ENCODE results near the gene ABCF1. TPM values are rescaled to one million over a fixed set of nuclear protein-coding genes. Genes with fewer than 3 reads are reported as not detected.
"Not testable (repeated sequence)": the region's sequence is repeated elsewhere in the genome, so short reads cannot be mapped to it uniquely, and the experiment has no call there.

ABCF1 gene
- 33.7 TPM for polyA plus RNA-seq

- H3K27ac Mint-ChIP-seq = peak within 1 kb of the TSS; percentile 94 to 99 (median 99)
- H3K4me3 Mint-ChIP-seq = peak within 1 kb of the TSS; percentile 95 to 99 (median 96)
- H3K4me1 Mint-ChIP-seq = peaks cover 32 to 49% (median 41%) of the 10 kb centered on the region in 3 donors
- peaks cover 3% of the 10 kb centered on the region for H3K27me3 Mint-ChIP-seq
- no peaks in the 10 kb centered on the region for H3K9me3 Mint-ChIP-seq
- no peaks in the 10 kb centered on the region for H3K36me3 Mint-ChIP-seq
These were observed at the start of gene ABCF1 for GRCh38 chr6:30571075-30571761. Gene ABCF1, plus strand, starts transcription at chr6:30571442. Its CDS starts 46 bp downstream, at chr6:30571488.

- H3K4me3 Mint-ChIP-seq, H3K36me3 Mint-ChIP-seq, H3K27me3 Mint-ChIP-seq, H3K9me3 Mint-ChIP-seq: not testable (repeated sequence)
- H3K4me1 Mint-ChIP-seq = peaks cover 35 to 49% (median 47%) of the 10 kb centered on the region in 3 donors
- peak overlapping the region; percentile 26 to 57 (median 52) for H3K27ac Mint-ChIP-seq
These were observed 49.3 kb upstream of the ABCF1 start for GRCh38 chr6:30521952-30522351.

GRCh38 chr6:30526444-30526843 lies 44.8 kb upstream of the ABCF1 start:
- H3K27ac Mint-ChIP-seq = peak overlapping the region in 1 of 3 donors; percentile 74
- H3K9me3 Mint-ChIP-seq, H3K27me3 Mint-ChIP-seq, H3K36me3 Mint-ChIP-seq: not testable (repeated sequence)
- H3K4me3 Mint-ChIP-seq = peak overlapping the region in 3 of 4 donors; percentile 22 to 68 (median 51)
- peaks cover 59 to 76% (median 66%) of the 10 kb centered on the region in 3 donors for H3K4me1 Mint-ChIP-seq

DNA sequence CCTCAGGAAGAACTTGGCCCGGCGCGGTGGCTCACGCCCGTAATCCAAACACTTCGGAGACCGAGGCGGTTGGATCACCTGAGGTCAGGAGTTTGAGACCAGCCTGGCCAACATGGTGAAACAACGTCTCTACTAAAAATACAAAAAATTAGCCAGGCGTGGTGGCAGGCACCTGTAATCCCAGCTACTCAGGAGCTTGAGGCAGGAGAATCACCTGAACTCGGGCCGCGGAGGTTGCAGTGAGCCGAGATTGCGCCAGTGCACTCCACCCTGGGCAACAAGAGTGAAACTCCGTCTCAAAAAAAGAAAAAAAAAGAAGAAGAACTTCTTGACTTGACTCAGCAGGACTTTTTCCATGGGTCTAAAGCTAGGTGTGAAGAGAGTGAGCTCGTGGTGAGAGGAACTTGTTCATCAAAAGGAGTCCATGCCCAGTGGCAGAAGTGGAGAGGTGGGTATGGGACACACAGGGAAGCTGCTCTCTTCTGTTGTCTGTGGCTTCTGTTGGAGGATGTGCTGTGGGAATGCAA lies 41.8 kb upstream of the ABCF1 start:
- Mint-ChIP-seq H3K4me3 (peak overlapping the region; percentile 3 to 86 (median 79)), H3K4me1 (peaks cover 58 to 67% (median 58%) of the 10 kb centered on the region in 3 donors), H3K27ac (peak overlapping the region; percentile 67 to 94 (median 93))
- H3K27me3 Mint-ChIP-seq, H3K36me3 Mint-ChIP-seq, H3K9me3 Mint-ChIP-seq: not testable (repeated sequence)

DNA sequence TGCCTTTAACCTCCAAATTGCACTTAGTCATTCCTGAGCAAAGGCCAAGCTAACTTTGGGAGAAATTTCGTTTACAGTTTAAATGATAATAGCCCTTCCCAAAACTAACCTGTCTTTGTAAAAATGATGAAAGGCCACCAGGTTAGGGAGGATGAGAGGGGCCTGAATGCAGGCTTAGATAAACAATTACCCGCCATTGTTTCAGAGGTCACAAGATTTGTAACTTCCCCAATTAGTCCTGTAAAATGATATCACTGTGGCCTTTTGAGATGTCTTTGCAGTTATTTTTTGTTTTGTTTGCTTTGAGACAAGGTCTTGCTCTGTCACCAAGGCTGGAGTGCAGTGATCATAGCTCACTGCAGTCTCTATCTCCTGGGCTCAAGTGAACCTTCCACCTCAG lies 41.2 kb upstream of the ABCF1 start:
- H3K4me3 Mint-ChIP-seq = peak overlapping the region; percentile 3 to 86 (median 79)
- peaks cover 52 to 61% (median 52%) of the 10 kb centered on the region in 3 donors for H3K4me1 Mint-ChIP-seq
- no peaks in the 10 kb centered on the region for H3K27me3 Mint-ChIP-seq
- peaks cover 6% of the 10 kb centered on the region for H3K36me3 Mint-ChIP-seq
- no peaks in the 10 kb centered on the region for H3K9me3 Mint-ChIP-seq
- peak overlapping the region; percentile 21 to 94 (median 93) for H3K27ac Mint-ChIP-seq

DNA sequence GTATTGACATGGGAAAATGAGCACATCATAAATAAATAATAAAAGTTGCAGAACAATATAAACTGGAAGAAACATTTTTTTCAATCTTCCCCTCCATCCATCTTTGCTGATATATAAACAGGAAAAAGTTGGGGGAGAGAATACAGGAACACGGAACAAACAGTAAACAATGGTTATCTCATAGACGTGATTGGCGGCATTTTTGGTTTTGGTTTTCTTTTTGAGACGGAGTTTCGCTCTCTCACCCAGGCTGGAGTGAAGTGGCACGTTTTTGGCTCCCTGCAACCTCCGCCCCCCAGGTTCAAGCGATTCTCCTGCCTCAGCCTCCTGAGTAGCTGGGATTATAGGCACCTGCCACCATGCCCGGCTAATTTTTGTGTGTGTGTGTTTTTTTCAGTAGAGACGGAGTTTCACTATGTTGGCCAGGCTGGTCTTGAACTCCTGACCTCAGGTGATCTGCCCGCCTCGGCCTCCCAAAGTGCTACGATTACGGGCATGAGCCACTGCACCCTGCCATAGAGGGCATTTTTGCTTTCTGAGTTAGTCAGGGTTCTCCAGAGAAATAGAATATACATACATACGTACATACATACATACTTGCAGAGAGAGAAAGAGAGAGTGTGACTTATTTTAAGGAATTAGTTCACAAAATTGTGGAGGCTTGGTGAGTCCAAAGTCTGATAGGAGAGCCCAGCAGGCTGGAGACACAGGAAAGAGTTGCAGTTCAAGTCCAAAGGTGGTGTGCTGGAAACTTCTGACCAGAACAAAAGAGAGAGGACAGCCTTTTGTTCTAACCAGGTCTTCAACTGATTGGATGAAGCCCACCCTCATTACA lies 37.6 kb upstream of the ABCF1 start:
- no peaks in the 10 kb centered on the region for H3K9me3 Mint-ChIP-seq
- peaks cover 29 to 33% (median 33%) of the 10 kb centered on the region in 3 donors for H3K4me1 Mint-ChIP-seq
- H3K27me3 Mint-ChIP-seq = no peaks in the 10 kb centered on the region
- H3K4me3 Mint-ChIP-seq = peak overlapping the region; percentile 68 to 95 (median 91)
- H3K36me3 Mint-ChIP-seq = peaks cover 4% of the 10 kb centered on the region
- peak overlapping the region; percentile 53 to 91 (median 70) for H3K27ac Mint-ChIP-seq

DNA sequence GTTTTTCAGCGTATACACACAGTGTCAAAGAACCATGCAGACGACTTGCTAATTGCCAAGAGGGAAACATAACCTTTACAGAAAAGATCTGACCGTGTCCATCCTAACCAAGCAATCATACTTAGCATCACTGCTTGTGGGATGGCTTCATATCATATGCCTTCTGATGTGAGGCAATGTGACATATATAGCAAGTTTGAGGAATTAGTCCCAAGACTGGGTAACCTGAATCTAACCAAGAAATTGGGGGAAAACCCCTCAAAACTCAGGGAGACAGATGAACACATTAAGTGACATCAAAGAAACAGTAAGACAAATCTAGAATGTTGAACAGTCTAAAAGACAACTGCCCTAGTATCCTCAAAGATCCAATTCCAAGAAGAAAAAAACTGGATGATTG lies 33.3 kb upstream of the ABCF1 start:
- H3K36me3 Mint-ChIP-seq = no peaks in the 10 kb centered on the region
- H3K4me1 Mint-ChIP-seq = peaks cover 13 to 19% (median 16%) of the 10 kb centered on the region in 3 donors
- peak overlapping the region in 1 of 3 donors; percentile 24 for H3K27ac Mint-ChIP-seq
- no peaks in the 10 kb centered on the region for H3K27me3 Mint-ChIP-seq
- H3K4me3 Mint-ChIP-seq = peak overlapping the region in 1 of 4 donors; percentile 65
- H3K9me3 Mint-ChIP-seq = no peaks in the 10 kb centered on the region

DNA sequence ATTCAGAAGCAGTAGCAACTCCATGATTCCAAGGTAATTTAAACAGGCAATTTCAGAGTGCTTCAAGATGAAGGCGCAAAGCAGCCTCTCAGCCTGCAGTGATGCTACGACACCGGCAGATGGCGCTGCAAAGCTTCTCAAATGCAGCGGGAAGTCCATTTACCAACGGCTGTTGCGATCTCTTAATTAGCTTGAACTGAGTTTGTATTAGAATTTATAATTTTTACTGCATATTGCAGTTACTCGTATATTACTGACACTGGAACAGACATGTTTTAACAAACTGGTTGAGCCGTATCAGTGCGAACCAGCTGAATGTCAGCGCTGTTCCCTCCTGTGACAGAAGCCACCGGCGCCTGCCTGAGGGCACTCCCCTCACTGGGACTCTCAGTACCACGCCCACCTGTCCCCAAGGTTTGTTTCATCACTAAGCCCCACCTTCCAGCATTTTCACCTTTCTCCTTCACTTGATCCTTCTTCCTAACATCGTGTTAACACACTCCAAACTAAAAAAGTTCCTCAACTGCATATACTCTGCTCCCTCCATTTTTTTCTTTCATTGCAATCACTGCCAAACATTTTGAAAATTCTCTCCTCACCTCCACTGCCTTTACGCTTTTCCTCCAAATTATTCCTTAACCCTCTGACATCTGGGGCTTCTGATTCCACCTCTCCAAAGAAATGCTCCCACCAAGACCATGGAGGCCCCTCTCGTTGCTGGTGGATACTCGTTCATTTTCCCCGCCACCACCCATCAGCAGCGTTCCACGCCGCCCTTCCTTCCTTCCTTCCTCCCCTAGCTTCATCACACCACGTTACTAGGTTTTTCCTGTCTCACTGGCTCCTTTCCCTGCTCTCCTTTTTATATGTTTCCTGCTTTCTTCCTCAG lies 29.5 kb upstream of the ABCF1 start:
- Mint-ChIP-seq H3K4me1 (peaks cover 25 to 27% (median 26%) of the 10 kb centered on the region in 3 donors), H3K4me3 (peak overlapping the region; percentile 88 to 96 (median 92))

GRCh38 chr6:30542404-30542725 lies 28.9 kb upstream of the ABCF1 start:
- H3K4me1 Mint-ChIP-seq = peaks cover 25 to 27% (median 26%) of the 10 kb centered on the region in 3 donors
- peak overlapping the region; percentile 88 to 96 (median 92) for H3K4me3 Mint-ChIP-seq
- no peaks in the 10 kb centered on the region for H3K27me3 Mint-ChIP-seq
- H3K9me3 Mint-ChIP-seq = no peaks in the 10 kb centered on the region
- H3K36me3 Mint-ChIP-seq = no peaks in the 10 kb centered on the region
- peak overlapping the region; percentile 91 to 97 (median 96) for H3K27ac Mint-ChIP-seq

More for the DNA sequence above, 29.5 kb upstream of the ABCF1 start:
- Mint-ChIP-seq H3K36me3 (no peaks in the 10 kb centered on the region), H3K27me3 (no peaks in the 10 kb centered on the region), H3K9me3 (no peaks in the 10 kb centered on the region), H3K27ac (peak overlapping the region; percentile 91 to 97 (median 96))

GRCh38 chr6:30542915-30543314 lies 28.3 kb upstream of the ABCF1 start:
- no peaks in the 10 kb centered on the region for H3K9me3 Mint-ChIP-seq

GRCh38 chr6:30543821-30544220 lies 27.4 kb upstream of the ABCF1 start:
- Mint-ChIP-seq H3K9me3 (no peaks in the 10 kb centered on the region), H3K27me3 (no peaks in the 10 kb centered on the region), H3K4me1 (peaks cover 25 to 27% (median 26%) of the 10 kb centered on the region in 3 donors), H3K27ac (peak overlapping the region; percentile 46 to 95 (median 69)), H3K36me3 (no peaks in the 10 kb centered on the region), H3K4me3 (peak overlapping the region in 1 of 4 donors; percentile 57)

More at GRCh38 chr6:30542915-30543314, 28.3 kb upstream of the ABCF1 start:
- peaks cover 25 to 27% (median 26%) of the 10 kb centered on the region in 3 donors for H3K4me1 Mint-ChIP-seq
- no peaks in the 10 kb centered on the region for H3K27me3 Mint-ChIP-seq
- H3K36me3 Mint-ChIP-seq = no peaks in the 10 kb centered on the region
- peak overlapping the region; percentile 88 to 96 (median 92) for H3K4me3 Mint-ChIP-seq
- H3K27ac Mint-ChIP-seq = peak overlapping the region; percentile 91 to 97 (median 96)

DNA sequence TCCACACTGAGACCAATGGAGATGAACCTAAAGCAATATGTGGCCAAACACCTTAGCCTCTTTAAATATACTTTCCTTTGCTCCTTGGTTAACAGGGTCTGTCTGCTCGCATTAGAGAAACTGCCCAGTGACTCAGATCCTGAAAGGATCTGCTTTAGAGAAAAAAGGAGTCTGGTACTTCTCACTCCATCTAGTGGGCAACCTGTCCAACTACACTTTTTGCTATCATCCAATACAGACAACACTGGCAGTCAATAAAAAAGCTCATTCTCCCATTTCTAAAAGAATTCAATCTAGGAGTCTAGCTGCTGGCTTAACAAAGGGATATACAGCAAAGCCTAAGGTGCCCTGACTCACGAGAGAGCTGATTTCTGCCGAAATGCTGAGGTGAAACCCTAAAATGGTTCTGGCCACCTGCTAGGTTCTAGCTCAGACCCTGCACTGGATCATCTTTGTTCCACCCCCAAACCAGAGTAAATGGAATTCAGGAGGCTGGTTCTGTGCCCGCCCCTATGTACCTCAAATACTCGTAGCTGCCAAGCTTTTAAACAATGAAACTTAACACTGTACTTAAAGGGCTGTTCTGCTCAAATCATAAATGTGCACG lies 26.5 kb upstream of the ABCF1 start:
- no peaks in the 10 kb centered on the region for H3K27me3 Mint-ChIP-seq
- peak overlapping the region in 2 of 4 donors; percentile 45 to 57 for H3K4me3 Mint-ChIP-seq
- peaks cover 25 to 28% (median 27%) of the 10 kb centered on the region in 3 donors for H3K4me1 Mint-ChIP-seq
- peaks cover 2% of the 10 kb centered on the region for H3K36me3 Mint-ChIP-seq
- peak overlapping the region; percentile 46 to 95 (median 69) for H3K27ac Mint-ChIP-seq
- H3K9me3 Mint-ChIP-seq = no peaks in the 10 kb centered on the region

- Mint-ChIP-seq H3K27me3 (no peaks in the 10 kb centered on the region), H3K27ac (no peak overlapping the region), H3K9me3 (no peaks in the 10 kb centered on the region), H3K4me1 (peaks cover 21 to 27% (median 22%) of the 10 kb centered on the region in 3 donors), H3K36me3 (peaks cover 4% of the 10 kb centered on the region), H3K4me3 (no peak overlapping the region)
These were observed 23.8 kb upstream of the ABCF1 start for GRCh38 chr6:30547454-30547853.

- Mint-ChIP-seq H3K27ac (peak overlapping the region in 1 of 3 donors; percentile 7), H3K27me3 (no peaks in the 10 kb centered on the region), H3K4me1 (peaks cover 12 to 21% (median 13%) of the 10 kb centered on the region in 3 donors), H3K9me3 (no peaks in the 10 kb centered on the region), H3K4me3 (no peak overlapping the region), H3K36me3 (peaks cover 4% of the 10 kb centered on the region)
These were observed 22.9 kb upstream of the ABCF1 start for GRCh38 chr6:30548375-30548774.

Data from IgD-negative memory B cell (primary cell).